Testis (tissue), 2 donors: ENCODE results near the gene AKAP14.
"Not testable (repeated sequence)": the region's sequence is repeated elsewhere in the genome, so short reads cannot be mapped to it uniquely, and the experiment has no call there.

Experiments
- CTCF ChIP-seq, 3 experiments: fragments of 450-650 bp in 2 of 3; fragments of 200-600 bp in 1 of 3; sonication (generic) in 1 of 3; IDR thresholded peaks; one replicate each; pipeline ENCODE4 v1.5.1; 2016 to 2019; ENCODE audit warnings: antibody characterized with exemption in 3 of 3, mild to moderate bottlenecking in 2 of 3, moderate library complexity in 1 of 3
- POLR2A ChIP-seq: fragments of 450-650 bp; IDR thresholded peaks from one replicate; pipeline ENCODE4 v1.6.1; 2017; ENCODE audit warnings: antibody characterized with exemption, mild to moderate bottlenecking, moderate library complexity

- not testable (repeated sequence) for TF ChIP-seq POLR2A; CTCF (IDR thresholded peaks at IDR 0.05)
Measured at GRCh38 chrX:119891961-119892692, 3.6 kb upstream of the AKAP14 start.
